Neural progenitor cell (in vitro differentiated cells): ENCODE results near the gene ZP3. TPM values are rescaled to one million over a fixed set of nuclear protein-coding genes. Genes with fewer than 3 reads are reported as not detected.
"Not testable (repeated sequence)": the region's sequence is repeated elsewhere in the genome, so short reads cannot be mapped to it uniquely, and the experiment has no call there.

Experiments used
- DNase-seq: peaks from one replicate; pipeline ENCODE4 v3.0.0-alpha.2; 2016; ENCODE audit warnings: low spot score
- H2AFZ ChIP-seq: fragments of 200-600 bp; sonication (generic); replicated peaks from 2 replicates; pipeline ENCODE4 v1.6.1; 2016; ENCODE audit warnings: antibody characterized with exemption
- H3F3A ChIP-seq: fragments of 200-600 bp; sonication (generic); 2 replicates; pipeline ENCODE4 v1.6.1; 2016; ENCODE audit warnings: antibody characterized with exemption, low read depth
- H3K27ac ChIP-seq: fragments of 200-600 bp; sonication (generic); 2 replicates; pipeline ENCODE4 v1.5.1; 2016; ENCODE audit warnings: mild to moderate bottlenecking
- H3K27me3 ChIP-seq: fragments of 200-600 bp; sonication (generic); 2 replicates; pipeline ENCODE4 v1.6.1; 2016; ENCODE audit warnings: mild to moderate bottlenecking, moderate library complexity
- H3K36me3 ChIP-seq: fragments of 200-600 bp; sonication (generic); 2 replicates; pipeline ENCODE4 v1.5.1; 2016
- H3K4me1 ChIP-seq: fragments of 200-600 bp; sonication (generic); 2 replicates; pipeline ENCODE4 v1.6.1; 2016; ENCODE audit warnings: mixed run types
- H3K4me2 ChIP-seq: fragments of 200-600 bp; sonication (generic); 2 replicates; pipeline ENCODE4 v1.6.1; 2016
- H3K4me3 ChIP-seq: fragments of 200-600 bp; sonication (generic); 2 replicates; pipeline ENCODE4 v1.5.1; 2016
- H3K79me2 ChIP-seq: fragments of 200-600 bp; sonication (generic); 2 replicates; pipeline ENCODE4 v1.6.1; 2016; ENCODE audit warnings: low read depth
- H3K9ac ChIP-seq: fragments of 200-600 bp; sonication (generic); 2 replicates; pipeline ENCODE4 v1.6.1; 2016
- H3K9me3 ChIP-seq: fragments of 200-600 bp; sonication (generic); 2 replicates; pipeline ENCODE4 v1.5.1; 2016; ENCODE audit warnings: low read depth
- H4K20me1 ChIP-seq: fragments of 200-600 bp; sonication (generic); 2 replicates; pipeline ENCODE4 v1.6.1; 2016; ENCODE audit warnings: low read depth
- H3K27ac Mint-ChIP-seq: 3 replicates; pipeline ENCODE4 v1.8.0; 2021; ENCODE audit warnings: mixed read lengths
- H3K27me3 Mint-ChIP-seq: 2 replicates; pipeline ENCODE4 v1.8.0; 2022; ENCODE audit warnings: low read depth, mild to moderate bottlenecking, inconsistent platforms, moderate library complexity, mixed read lengths; ENCODE audit not compliant: insufficient read depth
- H3K36me3 Mint-ChIP-seq: 3 replicates; pipeline ENCODE4 v1.8.0; 2021; ENCODE audit warnings: mixed read lengths
- H3K4me1 Mint-ChIP-seq: 3 replicates; pipeline ENCODE4 v1.8.0; 2021; ENCODE audit warnings: mixed read lengths
- H3K4me3 Mint-ChIP-seq: 3 replicates; pipeline ENCODE4 v1.8.0; 2021; ENCODE audit warnings: mild to moderate bottlenecking, moderate library complexity, mixed read lengths
- H3K9me3 Mint-ChIP-seq: 3 replicates; pipeline ENCODE4 v1.8.0; 2020; ENCODE audit warnings: mixed read lengths
- CTCF ChIP-seq: fragments of 200-600 bp; sonication (generic); IDR thresholded peaks from 2 replicates; pipeline ENCODE4 v1.5.1; 2017; ENCODE audit warnings: antibody characterized with exemption, mild to moderate bottlenecking
- EZH2 ChIP-seq: fragments of 200-600 bp; sonication (generic); IDR thresholded peaks from 2 replicates; pipeline ENCODE4 v1.6.1; 2017; ENCODE audit warnings: antibody characterized with exemption, mild to moderate bottlenecking, moderate library complexity
- EZH2phosphoT487 ChIP-seq: fragments of 200-600 bp; sonication (generic); IDR thresholded peaks from 2 replicates; pipeline ENCODE4 v1.6.1; 2017; ENCODE audit warnings: antibody characterized with exemption
- total RNA-seq: library from RNA; depleted of rRNA; stranded (reverse); fragments of >200 nt; gene quantifications from 2 replicates; pipeline ENCODE4 v1.2.3, GENCODE V29; 2015; ENCODE audit warnings: low replicate concordance

The ZP3 gene
- total RNA-seq, 1 donor from 2014 or later, result not detected

DNA sequence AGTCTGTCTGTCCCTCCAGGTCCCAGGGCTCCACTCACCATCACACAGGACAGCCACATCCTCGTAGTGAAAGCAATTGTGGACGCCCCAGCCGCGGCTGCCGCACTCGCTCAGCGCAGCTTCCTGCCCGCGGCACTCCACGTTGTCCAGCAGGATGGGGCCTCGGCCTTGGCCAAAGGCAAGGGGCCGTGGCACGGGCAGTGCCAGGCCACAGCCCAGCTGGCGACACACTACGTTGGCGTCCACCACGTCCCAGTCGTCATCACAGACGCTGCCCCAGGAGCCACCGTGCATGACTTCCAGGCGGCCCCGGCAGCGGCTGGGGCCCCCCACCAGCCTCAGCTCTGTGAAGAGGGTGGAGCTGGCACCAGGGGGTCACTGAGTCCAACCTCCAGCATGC is 24.5 kb upstream of the ZP3 start:
- TF ChIP-seq EZH2 (no peak), CTCF (no peak), EZH2phosphoT487 (no peak)
- peaks cover 6% of the 10 kb centered on the region for H3K4me1 ChIP-seq
- peaks cover 7% of the 10 kb centered on the region for H3K27me3 Mint-ChIP-seq

DNA sequence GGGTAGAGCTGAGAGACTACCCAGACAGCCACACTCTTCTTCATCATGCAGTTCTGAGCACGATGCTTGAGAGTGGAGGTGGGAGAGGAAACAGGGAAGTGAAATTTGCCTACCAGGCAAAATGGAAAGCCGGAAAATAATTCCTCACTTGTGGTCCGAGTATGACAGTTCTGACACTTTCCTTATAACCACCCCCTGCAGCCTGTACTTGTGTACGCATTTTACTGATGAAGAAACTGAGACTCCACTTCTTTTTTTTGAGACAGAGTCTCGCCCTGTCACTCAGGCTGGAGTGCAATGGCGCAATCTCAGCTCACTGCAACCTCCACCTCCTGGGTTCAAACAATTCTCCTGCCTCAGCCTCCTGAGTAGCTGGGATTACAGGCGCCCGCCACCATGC is 21.7 kb upstream of the ZP3 start:
- not testable (repeated sequence) for H3K9ac ChIP-seq, H3K4me1 ChIP-seq, DNase-seq, H3K9me3 ChIP-seq, H3K9me3 Mint-ChIP-seq, H3K36me3 Mint-ChIP-seq, H3K4me3 ChIP-seq, H3F3A ChIP-seq, H3K4me2 ChIP-seq, H3K27ac ChIP-seq, H4K20me1 ChIP-seq, H3K36me3 ChIP-seq, H3K27me3 ChIP-seq, H3K79me2 ChIP-seq, H3K27me3 Mint-ChIP-seq, H2AFZ ChIP-seq
- Mint-ChIP-seq H3K27ac (peak overlapping the region; percentile 50), H3K4me3 (peak overlapping the region; percentile 38), H3K4me1 (peaks cover 10% of the 10 kb centered on the region)

More for the DNA sequence above, 24.5 kb upstream of the ZP3 start:
- Histone ChIP-seq H3K9me3 (no peaks in the 10 kb centered on the region), H3K36me3 (no peaks in the 10 kb centered on the region), H3K4me2 (no peak overlapping the region), H3K9ac (no peak overlapping the region), H3K27ac (no peak overlapping the region), H3F3A (peaks cover 13% of the 10 kb centered on the region), H3K27me3 (no peaks in the 10 kb centered on the region), H3K4me3 (no peak overlapping the region), H3K79me2 (no peaks in the 10 kb centered on the region), H2AFZ (no peak overlapping the region), H4K20me1 (no peaks in the 10 kb centered on the region)
- H3K9me3 Mint-ChIP-seq, result no peaks in the 10 kb centered on the region
- H3K4me3 Mint-ChIP-seq, result no peak overlapping the region
- peaks cover 22% of the 10 kb centered on the region for H3K4me1 Mint-ChIP-seq
- DNase-seq, result no peak
- no peaks in the 10 kb centered on the region for H3K36me3 Mint-ChIP-seq
- H3K27ac Mint-ChIP-seq, result no peak overlapping the region

- H3K27ac ChIP-seq, result no peak overlapping the region
- no peaks in the 10 kb centered on the region for H3K27me3 ChIP-seq
- Mint-ChIP-seq H3K4me1 (peaks cover 17% of the 10 kb centered on the region), H3K27ac (no peak overlapping the region), H3K36me3 (no peaks in the 10 kb centered on the region), H3K27me3 (peaks cover 7% of the 10 kb centered on the region), H3K4me3 (no peak overlapping the region), H3K9me3 (no peaks in the 10 kb centered on the region)
- no peaks in the 10 kb centered on the region for H4K20me1 ChIP-seq
- no peak for DNase-seq
- H3K9me3 ChIP-seq, result no peaks in the 10 kb centered on the region
- H3F3A ChIP-seq, result no peaks in the 10 kb centered on the region
- H3K4me1 ChIP-seq, result peaks cover 6% of the 10 kb centered on the region
- H3K4me3 ChIP-seq, result no peak overlapping the region
- H3K36me3 ChIP-seq, result no peaks in the 10 kb centered on the region
- TF ChIP-seq CTCF, result no peak
- no peak for TF ChIP-seq EZH2
- no peak for TF ChIP-seq EZH2phosphoT487
- H3K79me2 ChIP-seq, result no peaks in the 10 kb centered on the region
- no peak overlapping the region for H3K4me2 ChIP-seq
- no peak overlapping the region for H2AFZ ChIP-seq
- H3K9ac ChIP-seq, result no peak overlapping the region
Observed at GRCh38 chr7:76403780-76404494, 20.8 kb upstream of the ZP3 start.

- no peak for DNase-seq
- Histone ChIP-seq H3K79me2 (no peaks in the 10 kb centered on the region), H4K20me1 (no peaks in the 10 kb centered on the region), H3K27ac (no peak overlapping the region), H3K4me2 (no peak overlapping the region), H3K9me3 (no peaks in the 10 kb centered on the region), H3K27me3 (no peaks in the 10 kb centered on the region), H3K36me3 (no peaks in the 10 kb centered on the region), H3K9ac (no peak overlapping the region), H3K4me1 (peaks cover 15% of the 10 kb centered on the region), H2AFZ (no peak overlapping the region), H3F3A (no peaks in the 10 kb centered on the region), H3K4me3 (no peak overlapping the region)
- Mint-ChIP-seq H3K36me3 (no peaks in the 10 kb centered on the region), H3K4me3 (no peak overlapping the region), H3K27me3 (peaks cover 3% of the 10 kb centered on the region), H3K9me3 (no peaks in the 10 kb centered on the region), H3K27ac (no peak overlapping the region), H3K4me1 (peaks cover 24% of the 10 kb centered on the region)
- TF ChIP-seq EZH2 (no peak), CTCF (no peak), EZH2phosphoT487 (no peak)
Observed at GRCh38 chr7:76405738-76406137, 19.0 kb upstream of the ZP3 start.
